Endodermal cell (in vitro differentiated cells): ENCODE results near the gene APOL4. TPM values are rescaled to one million over a fixed set of nuclear protein-coding genes. Genes with fewer than 3 reads are reported as not detected.

Experiments
- DNase-seq: peaks from one replicate; pipeline ENCODE4 v3.0.0-alpha.2; 2017
- H3K27ac ChIP-seq: 2 replicates; pipeline ENCODE4 v1.5.1; 2013; ENCODE audit warnings: mild to moderate bottlenecking, low read depth, low read length, moderate library complexity
- H3K27me3 ChIP-seq: 2 replicates; pipeline ENCODE4 v1.6.1; 2013; ENCODE audit warnings: mild to moderate bottlenecking, low read length, moderate library complexity; ENCODE audit not compliant: insufficient read depth, control insufficient read depth, poor library complexity, severe bottlenecking
- H3K36me3 ChIP-seq: 2 replicates; pipeline ENCODE4 v1.7.0; 2013; ENCODE audit warnings: mild to moderate bottlenecking, low read length, moderate library complexity; ENCODE audit not compliant: control insufficient read depth, insufficient read depth
- H3K4me1 ChIP-seq: one replicate; pipeline ENCODE4 v1.7.0; 2013; ENCODE audit warnings: low read length; ENCODE audit not compliant: control insufficient read depth, insufficient read depth
- H3K4me3 ChIP-seq: 2 replicates; pipeline ENCODE4 v1.5.1; 2013; ENCODE audit warnings: mild to moderate bottlenecking, low read length, moderate library complexity
- H3K9ac ChIP-seq: 2 replicates; pipeline ENCODE4 v1.6.1; 2013; ENCODE audit warnings: mild to moderate bottlenecking, low read length, moderate library complexity; ENCODE audit not compliant: poor library complexity, severe bottlenecking; ENCODE audit errors: extremely low read depth
- H3K9me3 ChIP-seq: 2 replicates; pipeline ENCODE4 v1.6.1; 2013; ENCODE audit warnings: mild to moderate bottlenecking, low read length, moderate library complexity; ENCODE audit not compliant: control insufficient read depth
- H3K27ac Mint-ChIP-seq: 2 replicates; pipeline ENCODE4 v1.8.0; 2020; ENCODE audit warnings: mixed read lengths
- H3K27me3 Mint-ChIP-seq: 2 replicates; pipeline ENCODE4 v1.8.0; 2021; ENCODE audit warnings: mild to moderate bottlenecking, mixed read lengths; ENCODE audit not compliant: insufficient read depth
- H3K36me3 Mint-ChIP-seq: 2 replicates; pipeline ENCODE4 v1.8.0; 2020; ENCODE audit warnings: low read depth, mixed read lengths
- H3K4me1 Mint-ChIP-seq: 2 replicates; pipeline ENCODE4 v1.8.0; 2020; ENCODE audit warnings: mixed read lengths
- H3K4me3 Mint-ChIP-seq: 2 replicates; pipeline ENCODE4 v1.8.0; 2020; ENCODE audit warnings: mild to moderate bottlenecking, moderate library complexity, mixed read lengths
- H3K9me3 Mint-ChIP-seq: 2 replicates; pipeline ENCODE4 v1.8.0; 2020; ENCODE audit warnings: mild to moderate bottlenecking, mixed read lengths
- WGBS, 2 experiments: methylation state at CpG; one replicate each; pipeline versions ENCODE4 v1.1.5 to v1.1.7; 2013; ENCODE audit warnings: missing lambda C conversion rate in 2 of 2, mixed read lengths in 1 of 2; ENCODE audit not compliant: insufficient coverage in 1 of 2, insufficient read length in 1 of 2; 5-methylcytosine and 5-hydroxymethylcytosine counted together
- total RNA-seq, 2 donors: library from RNA; stranded (reverse); fragmentation: NEBNext Ultra II Directional in 1 of 2; extraction: Animal tissue kit (Norgen Biotek cat#: 25700) in 1 of 2; gene quantifications; 2 replicates in 1 of 2; 3 replicates in 1 of 2; pipeline ENCODE4 v1.2.1, GENCODE V29; 2021
- TF ChIP-seq, protein P1 (sequence below): fragments of 200-600 bp; sonication (generic); conservative IDR thresholded peaks from 2 replicates; pipeline ENCODE4 v1.5.0; 2021; ENCODE audit warnings: antibody characterized with exemption, mild to moderate bottlenecking

APOL4 gene
- total RNA-seq, 2 donors from 2014 or later, result not detected

DNA sequence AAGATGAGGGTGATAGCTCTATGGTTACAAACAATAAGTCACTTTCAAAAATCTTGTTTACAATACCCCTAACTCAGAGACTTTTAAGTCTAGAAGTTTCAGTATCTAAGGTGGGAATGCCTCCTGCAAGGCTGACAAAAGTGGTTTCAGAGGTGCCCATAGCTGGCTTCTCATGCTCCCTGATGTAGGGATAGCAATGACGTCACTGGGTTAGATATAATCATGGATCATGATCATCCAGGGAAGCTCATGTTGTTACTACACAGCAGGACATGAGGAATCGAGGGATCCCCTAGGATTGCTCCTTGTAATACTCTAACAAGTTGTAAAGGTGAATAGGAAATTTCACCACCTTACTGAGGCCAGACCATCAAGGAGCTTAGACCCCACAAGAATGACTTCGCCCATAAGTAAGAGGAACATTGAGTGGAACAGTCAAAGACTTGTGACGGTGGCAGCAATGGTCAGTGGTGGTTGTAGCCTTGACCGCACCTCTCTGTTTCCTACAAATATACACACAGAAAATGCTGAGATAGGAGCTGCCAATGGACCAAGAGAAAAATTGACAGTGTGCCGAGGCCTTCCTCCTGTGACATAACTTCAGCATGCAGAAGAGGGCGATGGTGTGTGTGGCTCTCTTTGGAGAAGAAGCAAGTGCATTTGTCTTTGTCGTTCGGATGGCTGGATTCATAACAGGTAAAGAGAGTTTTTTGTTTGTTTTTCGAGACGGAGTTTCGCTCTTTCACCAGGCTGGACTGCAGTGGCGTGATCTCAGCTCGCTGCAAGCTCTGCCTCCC, 15.6 kb downstream of the APOL4 start:
- no peak for DNase-seq
- Mint-ChIP-seq H3K36me3 (peaks cover 2% of the 10 kb centered on the region), H3K27ac (no peak overlapping the region), H3K4me1 (peaks cover 22% of the 10 kb centered on the region), H3K4me3 (no peak overlapping the region), H3K9me3 (peaks cover 15% of the 10 kb centered on the region), H3K27me3 (peaks cover 2% of the 10 kb centered on the region)
- H3K4me1 ChIP-seq, result peaks cover 9% of the 10 kb centered on the region
- no peak overlapping the region for H3K4me3 ChIP-seq
- peaks cover under 1% of the 10 kb centered on the region for H3K9me3 ChIP-seq
- H3K36me3 ChIP-seq, result no peaks in the 10 kb centered on the region
- H3K27me3 ChIP-seq, result no peaks in the 10 kb centered on the region
- no peak overlapping the region for H3K9ac ChIP-seq
- H3K27ac ChIP-seq, result no peak overlapping the region
- WGBS, 2 experiments, result 88 to 91% methylated on average over 12 to 14 of the region's 14 CpGs
- TF ChIP-seq, protein P1, sequence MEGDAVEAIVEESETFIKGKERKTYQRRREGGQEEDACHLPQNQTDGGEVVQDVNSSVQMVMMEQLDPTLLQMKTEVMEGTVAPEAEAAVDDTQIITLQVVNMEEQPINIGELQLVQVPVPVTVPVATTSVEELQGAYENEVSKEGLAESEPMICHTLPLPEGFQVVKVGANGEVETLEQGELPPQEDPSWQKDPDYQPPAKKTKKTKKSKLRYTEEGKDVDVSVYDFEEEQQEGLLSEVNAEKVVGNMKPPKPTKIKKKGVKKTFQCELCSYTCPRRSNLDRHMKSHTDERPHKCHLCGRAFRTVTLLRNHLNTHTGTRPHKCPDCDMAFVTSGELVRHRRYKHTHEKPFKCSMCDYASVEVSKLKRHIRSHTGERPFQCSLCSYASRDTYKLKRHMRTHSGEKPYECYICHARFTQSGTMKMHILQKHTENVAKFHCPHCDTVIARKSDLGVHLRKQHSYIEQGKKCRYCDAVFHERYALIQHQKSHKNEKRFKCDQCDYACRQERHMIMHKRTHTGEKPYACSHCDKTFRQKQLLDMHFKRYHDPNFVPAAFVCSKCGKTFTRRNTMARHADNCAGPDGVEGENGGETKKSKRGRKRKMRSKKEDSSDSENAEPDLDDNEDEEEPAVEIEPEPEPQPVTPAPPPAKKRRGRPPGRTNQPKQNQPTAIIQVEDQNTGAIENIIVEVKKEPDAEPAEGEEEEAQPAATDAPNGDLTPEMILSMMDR, result peak; percentile 50

DNA sequence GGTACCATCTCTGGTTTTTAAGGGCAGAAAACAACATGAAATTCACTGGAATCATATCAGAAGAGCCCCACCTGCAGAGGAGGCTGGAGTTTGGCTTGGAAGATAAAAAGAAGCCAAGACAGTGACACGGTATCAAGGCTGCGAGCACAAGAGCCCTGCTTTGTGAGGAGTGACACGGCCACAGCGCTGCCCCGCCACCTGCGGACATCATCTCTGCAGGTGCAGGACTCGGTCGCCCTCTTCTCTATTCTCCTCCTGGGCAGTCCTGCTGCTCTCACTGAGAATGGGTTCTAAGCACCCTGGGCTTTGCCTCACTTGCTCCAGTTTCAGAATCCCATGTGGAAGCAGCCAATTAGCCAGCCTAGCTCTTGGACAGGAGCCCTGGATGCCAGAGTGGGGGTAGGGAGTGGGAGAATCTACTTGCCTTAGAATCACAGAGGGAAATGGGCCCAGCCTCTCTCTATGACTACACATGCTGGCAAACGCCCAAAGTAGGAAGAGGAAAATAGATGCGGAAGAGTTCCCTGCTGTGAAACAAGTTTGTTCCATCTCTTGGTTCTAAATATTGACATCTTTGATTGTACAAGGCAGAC, 17.1 kb downstream of the APOL4 start:
- H3K4me3 Mint-ChIP-seq, result no peak overlapping the region
- H3K4me1 Mint-ChIP-seq, result peaks cover 22% of the 10 kb centered on the region
- peaks cover 1% of the 10 kb centered on the region for H3K9me3 Mint-ChIP-seq
- H3K36me3 Mint-ChIP-seq, result no peaks in the 10 kb centered on the region
- TF ChIP-seq, protein P1, result no peak
- Histone ChIP-seq H3K4me3 (no peak overlapping the region), H3K9me3 (no peaks in the 10 kb centered on the region), H3K9ac (no peak overlapping the region), H3K36me3 (no peaks in the 10 kb centered on the region), H3K27me3 (no peaks in the 10 kb centered on the region), H3K4me1 (peaks cover 13% of the 10 kb centered on the region), H3K27ac (no peak overlapping the region)
- DNase-seq, result no peak
- WGBS, 2 experiments, result 80 to 86% methylated on average over 7 to 10 of the region's 10 CpGs
- H3K27me3 Mint-ChIP-seq, result peaks cover under 1% of the 10 kb centered on the region
- H3K27ac Mint-ChIP-seq, result peak overlapping the region; percentile 70

DNA sequence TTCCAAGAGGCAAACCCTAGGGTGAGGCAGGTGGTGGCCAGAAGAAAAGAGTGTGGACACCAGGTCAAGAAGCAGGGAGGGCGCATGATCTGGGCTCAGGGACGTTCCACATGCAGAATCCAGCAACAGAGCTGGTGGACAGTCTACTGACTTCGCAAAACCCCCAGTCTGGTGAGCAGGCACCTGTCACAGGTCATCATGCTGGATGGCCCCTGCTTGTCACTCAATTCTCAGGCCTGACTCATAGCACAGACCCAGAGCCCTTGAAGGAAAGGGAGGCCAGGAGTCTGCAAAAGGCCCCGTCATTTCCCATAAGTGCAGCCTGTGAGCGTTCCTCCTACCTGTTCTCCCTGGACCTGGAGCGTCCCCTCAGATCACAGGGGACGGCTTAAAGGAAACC, 18.2 kb downstream of the APOL4 start:
- TF ChIP-seq, protein P1, result no peak
- no peak overlapping the region for H3K27ac Mint-ChIP-seq
- H3K9me3 ChIP-seq, result no peaks in the 10 kb centered on the region
- DNase-seq, result peak; percentile 41
- no peaks in the 10 kb centered on the region for H3K9me3 Mint-ChIP-seq
- no peaks in the 10 kb centered on the region for H3K36me3 Mint-ChIP-seq
- no peaks in the 10 kb centered on the region for H3K27me3 Mint-ChIP-seq
- no peak overlapping the region for H3K27ac ChIP-seq
- H3K4me1 Mint-ChIP-seq, result peaks cover 22% of the 10 kb centered on the region
- no peaks in the 10 kb centered on the region for H3K36me3 ChIP-seq
- H3K9ac ChIP-seq, result no peak overlapping the region
- H3K4me3 ChIP-seq, result no peak overlapping the region
- H3K4me3 Mint-ChIP-seq, result no peak overlapping the region
- WGBS, 2 experiments, result 92 to 93% methylated on average over 6 to 7 of the region's 7 CpGs
- H3K4me1 ChIP-seq, result peaks cover 13% of the 10 kb centered on the region
- no peaks in the 10 kb centered on the region for H3K27me3 ChIP-seq
